Glutamatergic neuron (in vitro differentiated cells): ENCODE measurements around the gene SUMF1. TPM values are rescaled to one million over a fixed set of nuclear protein-coding genes. Genes with fewer than 3 reads are reported as not detected.

ENCODE experiments used
- DNase-seq: peaks from one replicate; pipeline ENCODE4 v3.0.0; 2022
- H3K27ac Mint-ChIP-seq: one replicate; pipeline ENCODE4 v1.8.0; 2020; ENCODE audit warnings: mild to moderate bottlenecking, mixed read lengths, inconsistent platforms; ENCODE audit not compliant: unreplicated experiment
- H3K27me3 Mint-ChIP-seq: one replicate; pipeline ENCODE4 v1.8.0; 2020; ENCODE audit warnings: mild to moderate bottlenecking, moderate library complexity, mixed read lengths, inconsistent platforms; ENCODE audit not compliant: unreplicated experiment
- H3K36me3 Mint-ChIP-seq: one replicate; pipeline ENCODE4 v1.8.0; 2020; ENCODE audit warnings: mild to moderate bottlenecking, mixed read lengths, inconsistent platforms; ENCODE audit not compliant: unreplicated experiment
- H3K4me1 Mint-ChIP-seq: one replicate; pipeline ENCODE4 v1.8.0; 2020; ENCODE audit warnings: mild to moderate bottlenecking, low read depth, mixed read lengths, inconsistent platforms; ENCODE audit not compliant: unreplicated experiment
- H3K4me3 Mint-ChIP-seq: one replicate; pipeline ENCODE4 v1.8.0; 2020; ENCODE audit warnings: mild to moderate bottlenecking, mixed read lengths, inconsistent platforms; ENCODE audit not compliant: unreplicated experiment
- H3K9me3 Mint-ChIP-seq: one replicate; pipeline ENCODE4 v1.8.0; 2020; ENCODE audit warnings: mild to moderate bottlenecking, moderate library complexity, mixed read lengths, inconsistent platforms; ENCODE audit not compliant: unreplicated experiment
- total RNA-seq: library from RNA; stranded (reverse); fragmentation: NEBNext Ultra II Directional; extraction: Animal tissue kit (Norgen Biotek cat#: 25700); gene quantifications from one replicate; pipeline ENCODE4 v1.2.1, GENCODE V29; 2021; ENCODE audit not compliant: unreplicated experiment
- TF ChIP-seq, protein P1 (sequence below): fragments of 200-600 bp; sonication (generic); IDR thresholded peaks from one replicate; pipeline ENCODE4 v1.5.0; 2021; ENCODE audit not compliant: partially characterized antibody, unreplicated experiment

The SUMF1 gene
- total RNA-seq, 1 donor from 2014 or later: 7.2 TPM

DNA sequence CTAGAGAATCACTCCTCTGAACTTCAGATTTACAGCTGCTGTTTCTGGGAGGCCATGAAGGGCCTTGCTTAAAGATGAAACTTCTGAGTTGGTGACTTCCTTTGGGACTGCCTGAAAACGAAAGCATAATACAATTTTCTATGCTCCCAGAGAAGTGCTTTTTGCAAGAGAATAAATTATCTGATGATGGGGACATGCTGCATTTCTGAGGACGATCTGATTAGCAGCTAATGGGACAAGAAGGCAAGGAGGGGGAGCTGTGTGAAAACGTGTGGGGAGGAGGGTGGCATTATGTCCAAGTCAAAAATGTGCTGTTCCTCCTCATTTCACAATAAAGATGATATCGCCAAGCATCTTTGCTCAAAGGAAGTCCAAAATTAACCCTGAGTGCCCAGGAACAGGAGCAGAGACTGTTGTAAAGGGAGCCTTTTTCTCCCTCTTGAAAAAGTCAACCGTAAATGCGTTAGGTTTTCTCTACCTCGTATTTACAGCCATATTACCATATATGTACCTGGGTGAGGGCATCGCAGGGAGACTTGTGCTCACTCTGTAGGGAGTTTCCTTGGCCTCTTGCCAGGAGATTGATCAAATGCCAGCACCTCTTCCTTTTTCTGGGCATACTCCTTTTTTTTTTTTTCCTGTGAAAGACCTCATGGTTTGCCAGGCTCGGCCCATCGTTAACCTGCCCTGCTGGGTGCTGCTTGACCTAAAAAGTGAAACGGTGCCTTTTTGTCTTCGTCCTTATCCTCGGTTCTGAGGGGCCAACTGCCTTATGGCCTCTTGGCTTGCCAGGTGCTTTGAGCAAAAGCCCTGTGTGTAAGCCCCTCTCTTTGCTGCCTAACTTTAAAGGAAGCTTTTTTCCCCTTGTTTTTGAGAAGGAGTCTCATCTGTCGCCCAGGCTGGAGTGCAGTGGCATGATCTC is 37.5 kb upstream of the SUMF1 start:
- Mint-ChIP-seq H3K4me3 (no peak overlapping the region), H3K27ac (no peak overlapping the region), H3K9me3 (peaks cover 3% of the 10 kb centered on the region), H3K4me1 (peaks cover 6% of the 10 kb centered on the region), H3K36me3 (no peaks in the 10 kb centered on the region), H3K27me3 (peaks cover 2% of the 10 kb centered on the region)
- no peak for DNase-seq
- TF ChIP-seq, protein P1, sequence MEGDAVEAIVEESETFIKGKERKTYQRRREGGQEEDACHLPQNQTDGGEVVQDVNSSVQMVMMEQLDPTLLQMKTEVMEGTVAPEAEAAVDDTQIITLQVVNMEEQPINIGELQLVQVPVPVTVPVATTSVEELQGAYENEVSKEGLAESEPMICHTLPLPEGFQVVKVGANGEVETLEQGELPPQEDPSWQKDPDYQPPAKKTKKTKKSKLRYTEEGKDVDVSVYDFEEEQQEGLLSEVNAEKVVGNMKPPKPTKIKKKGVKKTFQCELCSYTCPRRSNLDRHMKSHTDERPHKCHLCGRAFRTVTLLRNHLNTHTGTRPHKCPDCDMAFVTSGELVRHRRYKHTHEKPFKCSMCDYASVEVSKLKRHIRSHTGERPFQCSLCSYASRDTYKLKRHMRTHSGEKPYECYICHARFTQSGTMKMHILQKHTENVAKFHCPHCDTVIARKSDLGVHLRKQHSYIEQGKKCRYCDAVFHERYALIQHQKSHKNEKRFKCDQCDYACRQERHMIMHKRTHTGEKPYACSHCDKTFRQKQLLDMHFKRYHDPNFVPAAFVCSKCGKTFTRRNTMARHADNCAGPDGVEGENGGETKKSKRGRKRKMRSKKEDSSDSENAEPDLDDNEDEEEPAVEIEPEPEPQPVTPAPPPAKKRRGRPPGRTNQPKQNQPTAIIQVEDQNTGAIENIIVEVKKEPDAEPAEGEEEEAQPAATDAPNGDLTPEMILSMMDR: no peak

DNA sequence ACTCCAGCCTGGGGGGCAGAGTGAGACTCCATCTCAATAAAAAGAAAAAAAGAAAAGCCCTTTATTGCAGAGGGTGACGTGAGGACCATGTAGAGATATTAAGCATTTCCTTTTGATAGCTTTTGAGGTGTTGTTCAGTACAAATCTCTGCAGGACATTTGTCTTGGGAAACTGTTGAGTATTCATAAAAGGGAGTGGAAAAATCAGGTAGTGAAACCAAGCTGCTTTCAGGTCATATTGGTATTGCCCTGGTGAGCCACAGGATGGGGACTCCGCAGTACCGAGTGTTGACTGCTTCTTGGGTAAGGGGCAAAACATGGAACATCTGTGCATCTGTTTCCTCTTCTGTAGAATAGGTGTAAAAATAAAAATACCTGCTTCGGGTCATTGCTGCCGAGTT is 36.0 kb upstream of the SUMF1 start:
- TF ChIP-seq, protein P1: no peak
- H3K4me3 Mint-ChIP-seq: no peak overlapping the region
- DNase-seq: no peak
- H3K27me3 Mint-ChIP-seq: no peaks in the 10 kb centered on the region
- peaks cover 2% of the 10 kb centered on the region for H3K9me3 Mint-ChIP-seq
- H3K4me1 Mint-ChIP-seq: peaks cover 6% of the 10 kb centered on the region
- H3K27ac Mint-ChIP-seq: no peak overlapping the region
- no peaks in the 10 kb centered on the region for H3K36me3 Mint-ChIP-seq

DNA sequence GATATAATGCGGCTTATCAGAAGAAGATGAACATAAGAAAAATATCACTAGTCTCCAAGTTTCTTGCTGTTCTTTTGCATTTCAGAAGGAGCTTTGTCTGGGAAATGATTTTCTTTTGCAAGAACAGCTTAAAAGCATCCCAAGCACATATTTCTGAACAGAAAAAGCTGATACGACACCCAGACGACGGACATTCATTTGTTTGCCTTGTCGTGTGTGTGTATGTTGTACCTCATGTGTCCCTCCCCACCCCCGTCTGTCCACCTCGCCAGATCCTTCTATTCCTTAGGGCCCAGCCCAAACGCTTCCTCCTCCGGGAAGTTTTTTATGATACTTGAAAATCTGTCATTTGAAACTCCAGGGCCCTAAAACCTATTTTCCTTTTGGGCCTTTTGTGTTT is 34.9 kb upstream of the SUMF1 start:
- H3K36me3 Mint-ChIP-seq: no peaks in the 10 kb centered on the region
- DNase-seq: no peak
- H3K9me3 Mint-ChIP-seq: no peaks in the 10 kb centered on the region
- no peak overlapping the region for H3K4me3 Mint-ChIP-seq
- no peak overlapping the region for H3K27ac Mint-ChIP-seq
- no peaks in the 10 kb centered on the region for H3K27me3 Mint-ChIP-seq
- peaks cover 6% of the 10 kb centered on the region for H3K4me1 Mint-ChIP-seq
- TF ChIP-seq, protein P1: no peak

- H3K9me3 Mint-ChIP-seq: no peaks in the 10 kb centered on the region
- H3K27ac Mint-ChIP-seq: no peak overlapping the region
- H3K36me3 Mint-ChIP-seq: no peaks in the 10 kb centered on the region
These were observed 34.4 kb upstream of the SUMF1 start for GRCh38 chr3:4501437-4501836.

DNA sequence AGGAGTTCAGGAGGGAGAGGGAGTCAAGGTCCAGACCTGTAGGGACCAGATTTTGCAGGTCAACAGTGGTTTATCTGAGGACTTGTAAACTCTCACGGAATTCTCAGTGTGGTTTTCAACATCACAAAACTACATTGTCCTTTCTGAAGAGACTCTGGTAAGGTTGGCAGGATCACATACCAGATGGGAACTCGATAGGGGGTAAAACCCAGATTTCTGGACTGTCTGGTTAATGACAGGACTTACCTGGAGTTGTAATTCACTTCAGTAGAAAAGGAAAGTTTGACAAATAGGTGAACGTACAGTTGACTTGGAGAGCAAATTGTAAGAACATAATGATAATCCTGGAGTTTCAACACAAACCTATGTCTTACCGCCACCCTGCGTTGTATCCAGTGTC is 31.4 kb upstream of the SUMF1 start:
- H3K27ac Mint-ChIP-seq: no peak overlapping the region
- peaks cover 2% of the 10 kb centered on the region for H3K9me3 Mint-ChIP-seq

More at GRCh38 chr3:4501437-4501836, 34.4 kb upstream of the SUMF1 start:
- H3K27me3 Mint-ChIP-seq: no peaks in the 10 kb centered on the region
- TF ChIP-seq, protein P1: no peak
- no peak overlapping the region for H3K4me3 Mint-ChIP-seq
- peaks cover 6% of the 10 kb centered on the region for H3K4me1 Mint-ChIP-seq
- no peak for DNase-seq

More for the DNA sequence above, 31.4 kb upstream of the SUMF1 start:
- H3K36me3 Mint-ChIP-seq: no peaks in the 10 kb centered on the region
- DNase-seq: no peak
- H3K4me3 Mint-ChIP-seq: no peak overlapping the region
- H3K4me1 Mint-ChIP-seq: peaks cover 1% of the 10 kb centered on the region
- TF ChIP-seq, protein P1: no peak
- H3K27me3 Mint-ChIP-seq: peaks cover 2% of the 10 kb centered on the region
